ENCODE measurements around the gene USP22. TPM values are rescaled to one million over a fixed set of nuclear protein-coding genes. Genes with fewer than 3 reads are reported as not detected.

The USP22 gene
- total RNA-seq, 4 donors from 2014 or later = 87.4 to 128 (median 96.3) TPM

DNA sequence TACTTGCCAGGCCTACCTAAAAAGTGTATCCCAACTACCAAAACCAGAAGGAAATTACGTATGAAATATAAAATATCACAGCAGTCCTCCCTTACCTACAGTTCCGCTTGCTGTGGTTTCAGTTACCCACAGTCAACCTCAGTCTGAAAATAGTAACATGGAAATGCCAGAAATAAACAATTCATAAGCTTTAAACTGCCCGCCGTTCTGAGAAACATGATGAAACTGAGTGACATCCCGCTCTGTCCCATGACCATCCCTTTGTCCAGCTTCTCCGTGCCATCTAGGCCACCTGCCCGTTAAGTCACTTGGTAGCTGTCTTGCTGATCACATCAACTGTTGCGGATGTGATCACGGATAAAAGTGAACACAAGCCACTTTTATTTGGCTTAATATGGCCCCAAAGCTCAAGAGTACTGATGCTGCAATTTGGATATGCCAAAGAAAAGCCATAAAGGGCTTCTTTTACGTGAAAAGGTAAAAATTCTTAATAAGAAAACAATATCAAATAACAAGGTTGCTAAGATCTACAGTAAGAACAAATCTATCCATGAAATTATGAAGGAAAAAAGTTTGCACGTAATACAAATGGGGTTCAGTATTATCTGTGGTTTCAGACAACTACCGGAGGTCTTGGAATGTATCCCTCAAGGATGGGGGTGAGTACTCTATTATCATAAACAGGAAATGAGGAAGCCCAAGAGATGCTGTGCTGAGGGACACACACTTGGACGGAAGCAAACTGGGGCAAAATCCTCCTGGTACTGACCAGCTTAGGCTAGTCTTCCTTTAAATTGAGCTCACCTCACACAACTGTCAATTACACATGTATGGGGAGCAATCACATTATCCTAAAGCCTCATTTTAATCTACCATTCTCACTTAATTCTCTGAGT lies 8.2 kb downstream of the USP22 start:
- TF ChIP-seq, protein P1, sequence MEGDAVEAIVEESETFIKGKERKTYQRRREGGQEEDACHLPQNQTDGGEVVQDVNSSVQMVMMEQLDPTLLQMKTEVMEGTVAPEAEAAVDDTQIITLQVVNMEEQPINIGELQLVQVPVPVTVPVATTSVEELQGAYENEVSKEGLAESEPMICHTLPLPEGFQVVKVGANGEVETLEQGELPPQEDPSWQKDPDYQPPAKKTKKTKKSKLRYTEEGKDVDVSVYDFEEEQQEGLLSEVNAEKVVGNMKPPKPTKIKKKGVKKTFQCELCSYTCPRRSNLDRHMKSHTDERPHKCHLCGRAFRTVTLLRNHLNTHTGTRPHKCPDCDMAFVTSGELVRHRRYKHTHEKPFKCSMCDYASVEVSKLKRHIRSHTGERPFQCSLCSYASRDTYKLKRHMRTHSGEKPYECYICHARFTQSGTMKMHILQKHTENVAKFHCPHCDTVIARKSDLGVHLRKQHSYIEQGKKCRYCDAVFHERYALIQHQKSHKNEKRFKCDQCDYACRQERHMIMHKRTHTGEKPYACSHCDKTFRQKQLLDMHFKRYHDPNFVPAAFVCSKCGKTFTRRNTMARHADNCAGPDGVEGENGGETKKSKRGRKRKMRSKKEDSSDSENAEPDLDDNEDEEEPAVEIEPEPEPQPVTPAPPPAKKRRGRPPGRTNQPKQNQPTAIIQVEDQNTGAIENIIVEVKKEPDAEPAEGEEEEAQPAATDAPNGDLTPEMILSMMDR (IDR thresholded peaks at IDR 0.05; ENCODE audit: low read depth) = no peak

DNA sequence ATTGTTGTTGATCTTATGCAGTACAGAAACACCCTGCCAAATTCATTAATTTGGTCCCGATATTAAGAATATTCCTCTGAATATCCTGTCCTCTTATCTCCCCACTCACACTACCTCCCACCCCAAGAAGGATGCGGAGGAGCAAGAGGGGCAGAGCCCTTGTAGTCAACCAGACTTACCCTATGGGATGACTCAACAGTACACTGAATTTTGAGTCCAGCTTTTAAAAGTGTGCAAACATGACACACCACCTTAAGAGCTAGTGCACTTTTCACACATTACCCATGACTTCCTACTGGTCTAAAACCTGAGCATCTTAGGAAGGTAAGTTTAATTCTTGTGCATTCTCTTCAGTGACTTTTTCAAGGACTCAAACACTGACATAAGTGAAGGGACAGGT lies 9.5 kb downstream of the USP22 start:
- TF ChIP-seq, protein P1 (IDR thresholded peaks at IDR 0.05; ENCODE audit: low read depth) = no peak

DNA sequence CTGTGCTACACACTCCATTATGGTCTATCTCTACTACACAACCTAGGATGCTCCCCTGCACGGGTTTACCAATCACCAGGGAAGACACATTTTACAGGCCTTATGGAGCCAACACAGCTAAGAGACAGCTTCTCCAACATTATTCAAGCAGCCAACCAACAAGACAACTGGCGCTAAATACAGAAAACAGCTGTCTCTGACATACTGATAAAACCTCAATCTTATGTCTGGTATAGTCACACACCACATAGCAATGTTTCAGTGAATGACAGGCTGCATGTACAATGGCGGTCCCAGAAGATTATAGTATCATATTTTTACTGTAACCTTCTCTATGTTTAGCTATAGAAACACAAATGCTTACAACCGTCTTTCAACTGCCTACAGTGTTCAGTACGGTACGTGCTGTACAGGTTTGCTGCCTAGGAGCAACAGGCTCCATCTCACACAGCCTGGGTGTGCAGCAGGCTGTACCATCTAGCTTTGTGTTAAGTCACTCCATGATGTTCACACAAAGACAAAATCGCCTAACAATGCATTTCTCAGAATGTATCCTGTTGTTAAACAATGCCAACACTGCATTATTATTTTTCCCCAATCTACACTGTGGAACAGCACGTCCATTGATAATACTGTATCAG lies 10.9 kb downstream of the USP22 start:
- TF ChIP-seq, protein P1 (IDR thresholded peaks at IDR 0.05; ENCODE audit: low read depth) = no peak

DNA sequence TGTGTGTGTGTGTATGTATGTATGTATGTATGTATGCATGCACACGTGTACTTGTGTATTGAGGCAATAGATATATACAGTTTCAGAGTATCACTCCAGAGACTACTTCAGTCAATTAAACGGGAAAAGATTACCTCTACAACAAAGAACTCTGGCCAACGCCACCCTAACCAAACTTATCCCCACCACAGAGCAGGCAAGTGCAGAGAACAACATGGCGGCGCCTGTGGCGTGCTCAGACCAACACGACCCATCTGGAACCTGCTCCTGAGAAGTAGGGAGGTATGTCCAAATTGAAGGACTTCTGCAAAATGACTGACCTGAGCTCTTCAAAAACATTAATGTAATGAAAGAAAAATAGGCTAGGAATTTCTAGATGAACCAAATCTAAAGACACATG lies 12.4 kb downstream of the USP22 start:
- TF ChIP-seq, protein P1 (IDR thresholded peaks at IDR 0.05; ENCODE audit: low read depth) = no peak

DNA sequence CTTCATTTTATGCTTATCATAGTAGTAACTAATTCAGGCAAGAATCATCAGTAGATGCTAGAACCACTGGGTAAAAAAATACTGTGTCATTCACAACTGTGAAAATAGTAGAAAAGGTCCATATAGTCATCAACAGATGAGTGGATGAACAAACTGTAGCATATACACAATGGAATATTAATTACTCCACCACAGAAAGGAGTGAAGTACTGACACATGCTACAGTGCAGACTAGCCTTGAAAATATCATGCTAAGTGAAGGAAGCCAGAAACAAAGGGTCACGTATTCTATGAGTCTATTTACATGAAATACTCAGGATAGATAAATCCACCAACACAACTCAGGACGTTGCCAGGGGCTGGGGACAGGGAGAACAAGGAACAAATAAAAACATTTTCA lies 13.3 kb downstream of the USP22 start:
- TF ChIP-seq, protein P1 (IDR thresholded peaks at IDR 0.05; ENCODE audit: low read depth) = no peak

DNA sequence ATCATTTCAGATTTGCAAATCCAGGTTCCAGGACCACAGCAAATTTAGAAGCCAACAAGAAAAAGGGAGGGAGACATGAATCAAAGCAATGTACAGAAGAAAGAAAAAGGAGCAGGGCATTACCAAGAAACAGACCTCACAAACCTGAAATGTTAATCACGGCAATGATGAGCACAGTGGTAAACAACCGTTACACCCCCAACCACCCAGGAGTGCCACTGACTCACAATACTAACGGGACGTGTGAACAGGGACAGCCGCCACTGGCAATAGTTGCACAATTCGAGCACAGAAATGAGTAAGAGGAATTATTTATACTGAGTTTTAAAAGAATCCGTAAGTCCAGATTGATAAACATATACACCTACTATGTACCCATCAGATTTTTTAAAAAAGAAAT lies 13.8 kb downstream of the USP22 start:
- TF ChIP-seq, protein P1 (IDR thresholded peaks at IDR 0.05; ENCODE audit: low read depth) = no peak

DNA sequence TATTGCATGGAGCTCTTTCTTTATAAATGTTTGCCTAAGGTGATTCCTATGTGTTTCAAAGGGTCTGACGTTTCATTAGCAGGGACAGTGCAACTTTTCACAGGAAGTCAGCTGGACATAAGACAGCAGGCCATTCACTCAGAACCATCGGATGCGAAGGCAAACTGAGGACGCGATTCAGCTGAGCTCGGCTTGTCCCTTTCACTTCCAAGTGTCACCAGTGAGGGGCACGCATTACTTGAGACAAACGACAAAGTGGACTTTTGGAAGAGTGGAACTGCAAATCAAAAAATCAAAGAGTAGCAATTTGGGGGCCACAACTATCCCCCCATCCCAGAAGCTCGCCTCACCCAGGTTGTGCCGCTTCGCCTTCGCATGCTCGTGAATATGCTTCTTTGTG lies 14.6 kb downstream of the USP22 start:
- TF ChIP-seq, protein P1 (IDR thresholded peaks at IDR 0.05; ENCODE audit: low read depth) = no peak

Data from subcutaneous adipose tissue (tissue), 4 donors.